Astrocyte (in vitro differentiated cells and primary cell): ENCODE results near the gene ASCC2. TPM values are rescaled to one million over a fixed set of nuclear protein-coding genes. Genes with fewer than 3 reads are reported as not detected.

Source experiments
- DNase-seq: peaks from one replicate; pipeline ENCODE4 v3.0.0-alpha.2; 2010; ENCODE audit warnings: low read depth
- FAIRE-seq: peaks from 2 replicates; lab custom pipeline; 2011; peaks lifted over from hg19 to GRCh38; lab: Jason Lieb, UNC
- H2AFZ ChIP-seq: 2 replicates; pipeline ENCODE4 v1.6.0; 2012; ENCODE audit warnings: low read depth, low read length, inconsistent platforms
- H3K27ac ChIP-seq: 2 replicates; pipeline ENCODE4 v1.5.1; 2011; ENCODE audit warnings: low read depth, low read length, inconsistent platforms
- H3K27me3 ChIP-seq: 2 replicates; pipeline ENCODE4 v1.6.0; 2011; ENCODE audit warnings: low read length, inconsistent platforms; ENCODE audit not compliant: insufficient read depth
- H3K36me3 ChIP-seq: 2 replicates; pipeline ENCODE4 v1.5.1; 2011; ENCODE audit warnings: low read length, inconsistent platforms; ENCODE audit not compliant: insufficient read depth
- H3K4me1 ChIP-seq: 2 replicates; pipeline ENCODE4 v1.5.1; 2011; ENCODE audit warnings: low read length, inconsistent platforms; ENCODE audit not compliant: insufficient read depth
- H3K4me2 ChIP-seq: 2 replicates; pipeline ENCODE4 v1.6.0; 2012; ENCODE audit warnings: low read length, inconsistent platforms
- H3K4me3 ChIP-seq: 2 replicates; pipeline ENCODE4 v1.5.1; 2011; ENCODE audit warnings: low read depth, mild to moderate bottlenecking, low read length, inconsistent platforms; ENCODE audit not compliant: insufficient read depth
- H3K79me2 ChIP-seq: 2 replicates; pipeline ENCODE4 v1.6.0; 2012; ENCODE audit warnings: mild to moderate bottlenecking, low read length, inconsistent platforms; ENCODE audit not compliant: insufficient read depth
- H3K9ac ChIP-seq: 2 replicates; pipeline ENCODE4 v1.6.0; 2012; ENCODE audit warnings: mild to moderate bottlenecking, low read length, inconsistent platforms
- H3K9me3 ChIP-seq: 2 replicates; pipeline ENCODE4 v1.5.1; 2012; ENCODE audit warnings: low read depth, mild to moderate bottlenecking, low read length, inconsistent platforms; ENCODE audit not compliant: insufficient read depth
- H4K20me1 ChIP-seq: 2 replicates; pipeline ENCODE4 v1.6.0; 2012; ENCODE audit warnings: low read length, inconsistent platforms; ENCODE audit not compliant: insufficient read depth
- H3K27ac Mint-ChIP-seq: one replicate; pipeline ENCODE4 v1.8.0; 2021; ENCODE audit warnings: mild to moderate bottlenecking, mixed read lengths; ENCODE audit not compliant: unreplicated experiment
- H3K27me3 Mint-ChIP-seq: one replicate; pipeline ENCODE4 v1.8.0; 2021; ENCODE audit warnings: low read depth, mixed read lengths; ENCODE audit not compliant: unreplicated experiment
- H3K36me3 Mint-ChIP-seq: one replicate; pipeline ENCODE4 v1.8.0; 2021; ENCODE audit warnings: low read depth, mixed read lengths; ENCODE audit not compliant: unreplicated experiment
- H3K4me1 Mint-ChIP-seq: one replicate; pipeline ENCODE4 v1.8.0; 2021; ENCODE audit warnings: low read depth, mixed read lengths; ENCODE audit not compliant: unreplicated experiment
- H3K4me3 Mint-ChIP-seq: one replicate; pipeline ENCODE4 v1.8.0; 2021; ENCODE audit warnings: mild to moderate bottlenecking, moderate library complexity, mixed read lengths; ENCODE audit not compliant: unreplicated experiment
- H3K9me3 Mint-ChIP-seq: one replicate; pipeline ENCODE4 v1.8.0; 2021; ENCODE audit warnings: mild to moderate bottlenecking, mixed read lengths; ENCODE audit not compliant: unreplicated experiment
- EZH2 ChIP-seq: IDR thresholded peaks from 2 replicates; pipeline ENCODE4 v1.6.1; 2012; ENCODE audit warnings: mild to moderate bottlenecking, low read length, inconsistent platforms; ENCODE audit not compliant: insufficient read depth
- total RNA-seq: library from RNA; stranded (reverse); gene quantifications from 2 replicates; pipeline ENCODE4 v1.2.1, GENCODE V29; 2021
- TF ChIP-seq, protein P1 (sequence below): IDR thresholded peaks from 2 replicates; pipeline ENCODE4 v1.5.1; 2011; ENCODE audit warnings: low read depth, mild to moderate bottlenecking, inconsistent platforms, low read length, moderate library complexity; ENCODE audit not compliant: insufficient read depth

ASCC2 gene
- total RNA-seq, 1 donor from 2014 or later = 71.2 TPM

DNA sequence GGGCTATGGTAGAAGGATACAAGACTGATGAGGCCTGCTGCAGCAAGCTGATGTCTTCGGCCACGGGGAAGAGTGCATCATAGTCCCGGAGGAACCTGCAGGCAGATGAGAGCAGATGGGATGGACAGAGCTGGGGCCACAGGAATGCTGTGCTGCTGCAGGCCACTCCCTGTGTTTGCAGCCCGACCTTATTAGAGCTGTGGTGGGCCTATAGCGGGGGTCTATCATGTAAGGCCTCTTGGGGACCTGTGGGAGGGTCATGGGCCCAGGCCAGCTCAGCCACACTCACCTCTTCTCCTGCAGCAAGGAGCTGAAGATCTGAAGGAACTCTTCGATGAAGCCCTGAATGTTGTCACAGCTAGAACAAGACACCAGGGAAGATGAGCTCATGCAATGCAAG is 31.9 kb downstream of the ASCC2 start:
- Histone ChIP-seq H3K4me2 (no peak overlapping the region), H3K4me3 (no peak overlapping the region), H4K20me1 (no peaks in the 10 kb centered on the region), H3K4me1 (no peaks in the 10 kb centered on the region), H3K27me3 (no peaks in the 10 kb centered on the region), H3K9me3 (no peaks in the 10 kb centered on the region), H3K79me2 (no peaks in the 10 kb centered on the region), H3K9ac (no peak overlapping the region), H3K27ac (no peak overlapping the region), H2AFZ (no peak overlapping the region), H3K36me3 (peaks cover 33% of the 10 kb centered on the region)
- Mint-ChIP-seq H3K36me3 (peaks cover 25% of the 10 kb centered on the region), H3K27me3 (no peaks in the 10 kb centered on the region), H3K27ac (peak overlapping the region; percentile 23), H3K4me3 (no peak overlapping the region), H3K4me1 (peaks cover 3% of the 10 kb centered on the region), H3K9me3 (no peaks in the 10 kb centered on the region)
- no peak for FAIRE-seq
- TF ChIP-seq, protein P1, sequence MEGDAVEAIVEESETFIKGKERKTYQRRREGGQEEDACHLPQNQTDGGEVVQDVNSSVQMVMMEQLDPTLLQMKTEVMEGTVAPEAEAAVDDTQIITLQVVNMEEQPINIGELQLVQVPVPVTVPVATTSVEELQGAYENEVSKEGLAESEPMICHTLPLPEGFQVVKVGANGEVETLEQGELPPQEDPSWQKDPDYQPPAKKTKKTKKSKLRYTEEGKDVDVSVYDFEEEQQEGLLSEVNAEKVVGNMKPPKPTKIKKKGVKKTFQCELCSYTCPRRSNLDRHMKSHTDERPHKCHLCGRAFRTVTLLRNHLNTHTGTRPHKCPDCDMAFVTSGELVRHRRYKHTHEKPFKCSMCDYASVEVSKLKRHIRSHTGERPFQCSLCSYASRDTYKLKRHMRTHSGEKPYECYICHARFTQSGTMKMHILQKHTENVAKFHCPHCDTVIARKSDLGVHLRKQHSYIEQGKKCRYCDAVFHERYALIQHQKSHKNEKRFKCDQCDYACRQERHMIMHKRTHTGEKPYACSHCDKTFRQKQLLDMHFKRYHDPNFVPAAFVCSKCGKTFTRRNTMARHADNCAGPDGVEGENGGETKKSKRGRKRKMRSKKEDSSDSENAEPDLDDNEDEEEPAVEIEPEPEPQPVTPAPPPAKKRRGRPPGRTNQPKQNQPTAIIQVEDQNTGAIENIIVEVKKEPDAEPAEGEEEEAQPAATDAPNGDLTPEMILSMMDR = no peak
- DNase-seq = no peak

DNA sequence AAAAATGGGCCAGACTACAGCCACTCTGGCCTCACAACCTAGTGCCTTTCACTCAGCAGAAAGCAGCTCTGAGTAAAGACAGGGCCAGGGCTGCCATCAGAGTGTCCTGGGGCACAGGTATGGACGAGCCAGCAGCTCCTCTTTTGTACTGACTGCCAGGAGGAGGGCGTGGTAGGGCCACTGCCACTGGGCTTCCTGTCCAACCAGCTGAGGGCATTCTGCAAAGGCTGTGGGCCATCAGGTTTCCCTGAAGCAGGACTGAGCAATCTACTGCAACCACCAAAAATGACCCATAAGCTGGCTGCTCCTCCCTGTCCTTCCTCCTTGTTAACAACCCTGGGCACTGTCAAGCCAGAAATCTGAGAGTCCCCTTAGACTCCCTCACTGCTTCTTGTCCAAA is 33.1 kb downstream of the ASCC2 start:
- Histone ChIP-seq H3K4me3 (no peak overlapping the region), H3K9me3 (no peaks in the 10 kb centered on the region), H3K36me3 (peaks cover 34% of the 10 kb centered on the region), H3K9ac (no peak overlapping the region), H3K79me2 (no peaks in the 10 kb centered on the region), H3K27me3 (no peaks in the 10 kb centered on the region), H2AFZ (no peak overlapping the region), H3K27ac (no peak overlapping the region), H4K20me1 (no peaks in the 10 kb centered on the region), H3K4me2 (no peak overlapping the region), H3K4me1 (no peaks in the 10 kb centered on the region)
- TF ChIP-seq, protein P1 = no peak
- no peak for TF ChIP-seq EZH2
- FAIRE-seq = no peak
- Mint-ChIP-seq H3K9me3 (no peaks in the 10 kb centered on the region), H3K4me3 (no peak overlapping the region), H3K36me3 (peaks cover 25% of the 10 kb centered on the region), H3K27me3 (no peaks in the 10 kb centered on the region), H3K27ac (no peak overlapping the region), H3K4me1 (peaks cover 10% of the 10 kb centered on the region)
- no peak for DNase-seq

DNA sequence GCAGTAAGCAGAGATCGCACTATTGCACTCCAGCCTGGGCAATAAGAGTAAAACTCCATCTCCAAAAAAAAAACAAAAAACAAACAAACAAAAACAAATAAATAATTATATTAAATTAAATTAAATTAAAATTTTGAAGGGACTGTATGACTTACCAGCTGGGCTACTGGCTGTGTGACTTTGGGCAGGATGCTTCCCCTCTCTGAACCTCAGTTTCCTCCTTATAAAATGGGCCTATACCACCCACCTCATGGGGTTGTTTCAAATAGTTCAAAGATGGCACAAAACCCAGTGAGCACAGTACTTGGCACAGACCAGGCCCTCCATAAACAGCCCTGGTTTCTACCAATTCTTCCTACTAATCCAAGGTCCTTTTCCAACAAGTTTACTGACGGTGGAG is 34.9 kb downstream of the ASCC2 start:
- no peaks in the 10 kb centered on the region for H3K27me3 Mint-ChIP-seq
- Histone ChIP-seq H3K4me3 (no peak overlapping the region), H3K4me1 (peaks cover 15% of the 10 kb centered on the region), H3K27me3 (no peaks in the 10 kb centered on the region), H3K4me2 (no peak overlapping the region), H3K9ac (no peak overlapping the region), H3K9me3 (no peaks in the 10 kb centered on the region), H2AFZ (no peak overlapping the region), H3K27ac (no peak overlapping the region), H3K79me2 (no peaks in the 10 kb centered on the region), H3K36me3 (peaks cover 30% of the 10 kb centered on the region), H4K20me1 (no peaks in the 10 kb centered on the region)
- H3K27ac Mint-ChIP-seq = no peak overlapping the region
- no peak overlapping the region for H3K4me3 Mint-ChIP-seq
- H3K4me1 Mint-ChIP-seq = peaks cover 25% of the 10 kb centered on the region
- no peaks in the 10 kb centered on the region for H3K9me3 Mint-ChIP-seq
- peaks cover 31% of the 10 kb centered on the region for H3K36me3 Mint-ChIP-seq
- TF ChIP-seq, protein P1 = no peak
- no peak for TF ChIP-seq EZH2
- FAIRE-seq (no peak), DNase-seq (no peak)
